PFSK-1 (cell line): ENCODE data around the gene FBXO48.

ENCODE experiments used
- FOXP2 ChIP-seq: optimal IDR thresholded peaks from 2 replicates; pipeline ENCODE3; 2011; ENCODE audit warnings: borderline replicate concordance, control low read depth, inconsistent platforms; ENCODE audit not compliant: insufficient read depth; ENCODE audit errors: extremely low read length, extremely low read depth
- POLR2AphosphoS5 ChIP-seq: IDR thresholded peaks from 2 replicates; pipeline ENCODE4 v1.6.1; 2012; ENCODE audit warnings: low read depth, mild to moderate bottlenecking, control low read depth, low read length, moderate library complexity
- TAF1 ChIP-seq: IDR thresholded peaks from 2 replicates; pipeline ENCODE4 v1.6.1; 2012; ENCODE audit warnings: low read length, control low read depth, borderline replicate concordance; ENCODE audit not compliant: insufficient read depth
- TF ChIP-seq, protein P1 (sequence below), 2 experiments: IDR thresholded peaks; 2 replicates each; pipeline versions ENCODE4 v1.6.1 to v1.8.0; 2011 to 2012; ENCODE audit warnings: low read depth in 2 of 2, low read length in 2 of 2, control low read depth in 1 of 2, inconsistent platforms in 1 of 2, mild to moderate bottlenecking in 1 of 2, moderate library complexity in 1 of 2; ENCODE audit not compliant: insufficient read depth in 1 of 2

DNA sequence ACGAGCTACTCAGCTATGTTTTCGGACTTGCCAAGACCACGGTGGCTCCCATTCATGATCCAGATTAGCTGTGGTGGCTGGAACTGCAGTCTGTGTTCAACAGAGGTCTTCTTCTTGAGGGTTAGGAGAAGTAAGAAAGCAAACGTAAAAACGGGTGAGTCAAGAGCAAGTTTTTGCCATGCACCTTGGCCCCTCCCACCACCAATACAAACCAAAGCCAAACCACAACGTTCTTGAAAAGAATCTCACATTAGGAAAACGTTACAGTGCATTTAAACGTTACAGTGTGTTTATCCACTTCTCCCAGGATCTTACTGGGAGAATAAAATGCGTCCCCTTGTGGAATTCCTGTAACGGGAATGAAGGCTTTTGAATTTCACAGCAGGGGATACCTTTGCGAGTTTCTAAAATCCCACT, 725 bp downstream of the FBXO48 start:
- TF ChIP-seq, protein P1, sequence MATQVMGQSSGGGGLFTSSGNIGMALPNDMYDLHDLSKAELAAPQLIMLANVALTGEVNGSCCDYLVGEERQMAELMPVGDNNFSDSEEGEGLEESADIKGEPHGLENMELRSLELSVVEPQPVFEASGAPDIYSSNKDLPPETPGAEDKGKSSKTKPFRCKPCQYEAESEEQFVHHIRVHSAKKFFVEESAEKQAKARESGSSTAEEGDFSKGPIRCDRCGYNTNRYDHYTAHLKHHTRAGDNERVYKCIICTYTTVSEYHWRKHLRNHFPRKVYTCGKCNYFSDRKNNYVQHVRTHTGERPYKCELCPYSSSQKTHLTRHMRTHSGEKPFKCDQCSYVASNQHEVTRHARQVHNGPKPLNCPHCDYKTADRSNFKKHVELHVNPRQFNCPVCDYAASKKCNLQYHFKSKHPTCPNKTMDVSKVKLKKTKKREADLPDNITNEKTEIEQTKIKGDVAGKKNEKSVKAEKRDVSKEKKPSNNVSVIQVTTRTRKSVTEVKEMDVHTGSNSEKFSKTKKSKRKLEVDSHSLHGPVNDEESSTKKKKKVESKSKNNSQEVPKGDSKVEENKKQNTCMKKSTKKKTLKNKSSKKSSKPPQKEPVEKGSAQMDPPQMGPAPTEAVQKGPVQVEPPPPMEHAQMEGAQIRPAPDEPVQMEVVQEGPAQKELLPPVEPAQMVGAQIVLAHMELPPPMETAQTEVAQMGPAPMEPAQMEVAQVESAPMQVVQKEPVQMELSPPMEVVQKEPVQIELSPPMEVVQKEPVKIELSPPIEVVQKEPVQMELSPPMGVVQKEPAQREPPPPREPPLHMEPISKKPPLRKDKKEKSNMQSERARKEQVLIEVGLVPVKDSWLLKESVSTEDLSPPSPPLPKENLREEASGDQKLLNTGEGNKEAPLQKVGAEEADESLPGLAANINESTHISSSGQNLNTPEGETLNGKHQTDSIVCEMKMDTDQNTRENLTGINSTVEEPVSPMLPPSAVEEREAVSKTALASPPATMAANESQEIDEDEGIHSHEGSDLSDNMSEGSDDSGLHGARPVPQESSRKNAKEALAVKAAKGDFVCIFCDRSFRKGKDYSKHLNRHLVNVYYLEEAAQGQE (IDR thresholded peaks at IDR 0.05; ENCODE audit: insufficient read depth in 1 of 2, low read depth in 2 of 2, low read length in 2 of 2), result no peak
- TF ChIP-seq POLR2AphosphoS5, result no peak
- no peak for TF ChIP-seq FOXP2
- TF ChIP-seq TAF1, result no peak
